Right lobe of liver (tissue), 6 donors: ENCODE data around the gene CCHCR1. TPM values are rescaled to one million over a fixed set of nuclear protein-coding genes. Genes with fewer than 3 reads are reported as not detected.

Source experiments
- ATAC-seq, 4 donors: fragments of 200-7000 bp; cut with Tn5 transposase; one replicate each; pipeline ENCODE4 v1.9.1; 2020; ENCODE audit warnings: mild to moderate bottlenecking in 4 of 4, moderate library complexity in 4 of 4
- DNase-seq, 3 donors: peaks; one replicate each; pipeline ENCODE4 v3.0.0-alpha.2; 2020
- H3K27ac ChIP-seq, 3 donors: fragments of 200-600 bp; one replicate each; pipeline ENCODE4 v1.8.0; 2022
- H3K27me3 ChIP-seq, 2 donors: fragments of 200-600 bp; one replicate each; pipeline ENCODE4 v1.8.0; 2022
- H3K36me3 ChIP-seq, 4 donors: fragments of 200-600 bp; sonication (generic) in 1 of 4; one replicate each; pipeline versions ENCODE4 v1.5.1 to v1.8.0; 2017 to 2022; ENCODE audit warnings: control low read depth in 1 of 4
- H3K4me1 ChIP-seq, 4 donors: fragments of 200-600 bp; sonication (generic) in 1 of 4; one replicate each; pipeline versions ENCODE4 v1.5.1 to v1.8.0; 2017 to 2022; ENCODE audit warnings: control low read depth in 1 of 4
- H3K4me3 ChIP-seq, 3 donors: fragments of 200-600 bp; one replicate each; pipeline ENCODE4 v1.8.0; 2022
- H3K9me3 ChIP-seq, 4 donors: fragments of 200-600 bp; sonication (generic) in 1 of 4; one replicate each; pipeline versions ENCODE4 v1.5.1 to v1.8.0; 2017 to 2022; ENCODE audit warnings: control low read depth in 1 of 4
- CTCF ChIP-seq, 4 donors: fragments of 200-600 bp in 3 of 4; fragments of 450-650 bp in 1 of 4; IDR thresholded peaks; one replicate each; pipeline versions ENCODE4 v1.5.1 to v1.8.0; 2016 to 2022; ENCODE audit warnings: antibody characterized with exemption in 4 of 4, mild to moderate bottlenecking in 2 of 4
- POLR2A ChIP-seq: fragments of 450-650 bp; IDR thresholded peaks from one replicate; pipeline ENCODE4 v1.6.1; 2017; ENCODE audit warnings: antibody characterized with exemption, mild to moderate bottlenecking
- WGBS: methylation state at CpG from one replicate; pipeline ENCODE4 v1.1.6; 2018; ENCODE audit warnings: low coverage, low lambda C conversion rate; ENCODE audit not compliant: insufficient coverage; ENCODE audit errors: missing lambda C conversion rate; 5-methylcytosine and 5-hydroxymethylcytosine counted together
- intact Hi-C, 2 donors: fragments of 100-400 bp; cut with DNase I; formaldehyde crosslinking; loops; one replicate each; pipeline versions ENCODE4 v1.11.2 to v1.14.1; 2022
- total RNA-seq, 6 experiments: library from RNA; depleted of rRNA in 2 of 6; stranded (reverse); fragments of >200 nt in 2 of 6; fragmentation: NEBNext Ultra II Directional in 3 of 6; extraction: Animal tissue kit (Norgen Biotek cat#: 25700) in 3 of 6; gene quantifications; one replicate each; pipeline versions ENCODE4 v1.1.0 to v1.2.4, GENCODE V29; 2016 to 2023
- donor health status: DM: no; HTN: yes; CAD: no.
- donor health status: DM: no; HTN: no; CAD: no.
- donor health status: DM: no; HTN: no; CAD: no.
- donor health status: DM: no; HTN: yes; CAD: no.
- donor health status: DM: no; HTN: yes; CAD: no.

Gene CCHCR1
- total RNA-seq, 6 experiments from 2014 or later = 6.0 to 9.1 (median 8.0) TPM

GRCh38 chr6:31125586-31126363 is 31.8 kb downstream of the CCHCR1 start:
- Histone ChIP-seq H3K27ac (no peak overlapping the region), H3K9me3 (no peaks in the 10 kb centered on the region), H3K4me3 (no peak overlapping the region), H3K36me3 (no peaks in the 10 kb centered on the region), H3K27me3 (no peaks in the 10 kb centered on the region), H3K4me1 (no peaks in the 10 kb centered on the region)
- ATAC-seq = no peak
- 51% methylated on average over 8 of the region's 12 CpGs for WGBS
- intact Hi-C loops = no loop called here
- TF ChIP-seq POLR2A (no peak), CTCF (IDR thresholded peaks at IDR 0.05) (no peak)
- no peak for DNase-seq

GRCh38 chr6:31125162-31125561 is 32.4 kb downstream of the CCHCR1 start:
- WGBS = 60% methylated on average over 6 of the region's 8 CpGs
- ATAC-seq = peak in 1 of 4 donors; percentile 42
- Histone ChIP-seq H3K27me3 (no peaks in the 10 kb centered on the region), H3K36me3 (no peaks in the 10 kb centered on the region), H3K9me3 (no peaks in the 10 kb centered on the region), H3K27ac (no peak overlapping the region), H3K4me3 (no peak overlapping the region), H3K4me1 (no peaks in the 10 kb centered on the region)
- intact Hi-C loops = no loop called here
- no peak for TF ChIP-seq POLR2A
- DNase-seq = peak in 1 of 3 donors; percentile 35

GRCh38 chr6:31122791-31123706 is 34.6 kb downstream of the CCHCR1 start:
- peak overlapping the region in 1 of 3 donors; percentile 13 for H3K27ac ChIP-seq
- ATAC-seq (peak; percentile 54 to 79 (median 60)), DNase-seq (peak in 1 of 3 donors; percentile 78)
- H3K4me3 ChIP-seq = no peak overlapping the region
- no peaks in the 10 kb centered on the region for H3K27me3 ChIP-seq
- no peaks in the 10 kb centered on the region for H3K9me3 ChIP-seq
- no peaks in the 10 kb centered on the region for H3K4me1 ChIP-seq
- WGBS = 50% methylated on average over 14 of the region's 16 CpGs
- TF ChIP-seq CTCF (IDR thresholded peaks at IDR 0.05) (no peak), POLR2A (no peak)
- no peaks in the 10 kb centered on the region for H3K36me3 ChIP-seq
- intact Hi-C loops = no loop called here

GRCh38 chr6:31121131-31121790 is 36.3 kb downstream of the CCHCR1 start:
- Histone ChIP-seq H3K27ac (no peak overlapping the region), H3K4me1 (no peaks in the 10 kb centered on the region), H3K36me3 (no peaks in the 10 kb centered on the region), H3K9me3 (no peaks in the 10 kb centered on the region), H3K27me3 (no peaks in the 10 kb centered on the region), H3K4me3 (no peak overlapping the region)
- no peak for TF ChIP-seq CTCF (IDR thresholded peaks at IDR 0.05)
- TF ChIP-seq POLR2A = no peak
- ATAC-seq = no peak
- no peak for DNase-seq
- intact Hi-C loops = no loop called here
- 82% methylated on average over 7 of the region's 12 CpGs for WGBS
